GM12878 (cell line): ENCODE results near the gene CCNY. TPM values are rescaled to one million over a fixed set of nuclear protein-coding genes. Genes with fewer than 3 reads are reported as not detected.

Experiments used
- ATAC-seq: fragments of 200-7000 bp; cut with Tn5 transposase; 3 replicates; pipeline ENCODE4 v1.9.1; 2020; ENCODE audit warnings: mild to moderate bottlenecking, moderate library complexity
- BruUV-seq: library from RNA; stranded (reverse); fragments of 400-500 nt; replicated peaks from 2 replicates; lab custom pipeline; 2021; lab: Mats Ljungman, UMichigan
- CTCF ChIA-PET: fragments of 300-600 bp; sonication (Branson Sonifier 250); formaldehyde crosslinking; extraction: SDS; loops from one replicate; lab custom pipeline; 2021; ENCODE audit warnings: inconsistent platforms; lab: Yijun Ruan, JAX
- POLR2A ChIA-PET: fragments of 350-600 bp; formaldehyde crosslinking; extraction: SDS; loops from one replicate; lab custom pipeline; 2021; ENCODE audit warnings: inconsistent platforms; lab: Charles Lee
- RAD21 ChIA-PET: fragments of 300-600 bp; sonication (Branson Sonifier 250); formaldehyde crosslinking; loops from one replicate; lab custom pipeline; 2023; ENCODE audit warnings: antibody characterized with exemption; ENCODE audit not compliant: unreplicated experiment; lab: Charles Lee
- SMC1A ChIA-PET: fragments of 300-600 bp; sonication (Branson Sonifier 250); formaldehyde crosslinking; loops from one replicate; lab custom pipeline; 2023; ENCODE audit not compliant: unreplicated experiment, uncharacterized antibody; lab: Charles Lee
- DNase-seq: peaks from one replicate; pipeline ENCODE4 v3.0.0-alpha.2; 2011; ENCODE audit warnings: low read depth, low spot score
- FAIRE-seq: peaks from 3 replicates; lab custom pipeline; 2011; peaks lifted over from hg19 to GRCh38; lab: Jason Lieb, UNC
- H2AFZ ChIP-seq: 2 replicates; pipeline ENCODE4 v1.6.0; 2011; ENCODE audit warnings: low read depth, low read length, control low read depth; ENCODE audit not compliant: control insufficient read depth
- H3K27ac ChIP-seq: 2 replicates; pipeline ENCODE4 v1.5.1; 2011; ENCODE audit warnings: control low read depth; ENCODE audit not compliant: control insufficient read depth, insufficient read depth
- H3K27me3 ChIP-seq, 2 experiments: replicated peaks in 1 of 2; 2 replicates each; pipeline versions ENCODE4 v1.6.0 to v1.6.1; 2011; ENCODE audit warnings: low read length in 1 of 2; ENCODE audit not compliant: control insufficient read depth in 2 of 2, insufficient read depth in 2 of 2
- H3K36me3 ChIP-seq, 2 experiments: 2 replicates each; pipeline ENCODE4 v1.5.1; 2011; ENCODE audit warnings: low read length in 1 of 2; ENCODE audit not compliant: control insufficient read depth in 2 of 2, insufficient read depth in 2 of 2
- H3K4me1 ChIP-seq: 2 replicates; pipeline ENCODE4 v1.6.1; 2011; ENCODE audit warnings: mild to moderate bottlenecking, low read length, moderate library complexity, mixed read lengths; ENCODE audit not compliant: control insufficient read depth, insufficient read depth
- H3K4me2 ChIP-seq: 2 replicates; pipeline ENCODE4 v1.6.0; 2011; ENCODE audit warnings: control low read depth; ENCODE audit not compliant: control insufficient read depth, insufficient read depth
- H3K4me3 ChIP-seq: fragments of 200-600 bp; sonication (generic); 2 replicates; pipeline ENCODE4 v1.5.1; 2016
- H3K79me2 ChIP-seq: 2 replicates; pipeline ENCODE4 v1.6.0; 2011; ENCODE audit warnings: low read length; ENCODE audit not compliant: control insufficient read depth, insufficient read depth
- H3K9ac ChIP-seq: 2 replicates; pipeline ENCODE4 v1.8.0; 2011; ENCODE audit warnings: low read length, control low read depth, mixed read lengths; ENCODE audit not compliant: control insufficient read depth, insufficient read depth
- H3K9me3 ChIP-seq: replicated peaks from 3 replicates; pipeline ENCODE4 v1.5.1; 2011; ENCODE audit warnings: mild to moderate bottlenecking, low read length; ENCODE audit not compliant: control insufficient read depth, insufficient read depth
- H4K20me1 ChIP-seq: 2 replicates; pipeline ENCODE4 v1.6.0; 2011; ENCODE audit not compliant: control insufficient read depth, insufficient read depth
- KLF5 ChIP-seq: fragments of 450-650 bp; IDR thresholded peaks from 2 replicates; pipeline ENCODE4 v1.6.1; 2014; ENCODE audit warnings: mild to moderate bottlenecking; ENCODE audit not compliant: partially characterized antibody
- PAX5 ChIP-seq: IDR thresholded peaks from 2 replicates; pipeline ENCODE4 v1.6.1; 2011; ENCODE audit warnings: low read depth, low read length, borderline replicate concordance
- WGBS: methylation state at CpG from one replicate; pipeline ENCODE4 v1.1.6; 2016; ENCODE audit warnings: low lambda C conversion rate; ENCODE audit not compliant: insufficient replicate concordance, insufficient coverage; ENCODE audit errors: missing lambda C conversion rate; 5-methylcytosine and 5-hydroxymethylcytosine counted together
- in situ Hi-C: fragments of 300-500 bp; cut with MboI; formaldehyde crosslinking; loops from 9 replicates; pipeline ENCODE4 v1.14.3; 2018; ENCODE audit warnings: mixed read lengths
- intact Hi-C: fragments of 100-400 bp; cut with micrococcal nuclease; formaldehyde crosslinking; loops from one replicate; pipeline ENCODE4 v1.14.2; 2022; ENCODE audit not compliant: unreplicated experiment
- polyA plus RNA-seq, 11 experiments: library from polyadenylated mRNA; depleted of rRNA in 4 of 11; unstranded in 6 of 11; stranded (reverse) in 5 of 11; fragments of >200 nt; fragmentation: Nextera tagmentation in 4 of 11; fragmentation: Illumina TruSeq in 1 of 11; extraction: Ambion mirVana in 4 of 11; extraction: Trizol in 1 of 11; gene quantifications; 1 replicate in 1 of 11; 2 replicates in 10 of 11; pipeline versions ENCODE4 v1.2.1 to v1.2.3, GENCODE V29; 2011 to 2016; ENCODE audit warnings: inconsistent platforms in 2 of 11, missing spikeins in 2 of 11, low read depth in 1 of 11
- total RNA-seq, 4 experiments: library from RNA; depleted of rRNA in 3 of 4; stranded (reverse); fragments of >200 nt in 3 of 4; fragmentation: Illumina TruSeq in 1 of 4; extraction: Trizol in 1 of 4; gene quantifications; 2 replicates each; pipeline versions ENCODE4 v1.2.1 to v1.2.3, GENCODE V29; 2013 to 2021
- TF ChIP-seq, protein P1 (sequence below), 3 experiments: IDR thresholded peaks in 2 of 3; conservative IDR thresholded peaks in 1 of 3; 2 replicates each; pipeline ENCODE4 v1.5.1; 2011; ENCODE audit warnings: low read depth in 3 of 3, low read length in 3 of 3, mild to moderate bottlenecking in 3 of 3, control low read depth in 2 of 3, moderate library complexity in 2 of 3, inconsistent platforms in 1 of 3, mixed read lengths in 1 of 3; ENCODE audit not compliant: control insufficient read depth in 2 of 3, insufficient read depth in 1 of 3; ENCODE audit errors: extremely low read depth in 1 of 3

CCNY gene
- total and polyA plus RNA-seq, 10 of the 15 experiments (the other 5 are each of a cell fraction or from before 2014, with no cell fraction given), result 3.6 to 50.0 (median 26.1) TPM

DNA sequence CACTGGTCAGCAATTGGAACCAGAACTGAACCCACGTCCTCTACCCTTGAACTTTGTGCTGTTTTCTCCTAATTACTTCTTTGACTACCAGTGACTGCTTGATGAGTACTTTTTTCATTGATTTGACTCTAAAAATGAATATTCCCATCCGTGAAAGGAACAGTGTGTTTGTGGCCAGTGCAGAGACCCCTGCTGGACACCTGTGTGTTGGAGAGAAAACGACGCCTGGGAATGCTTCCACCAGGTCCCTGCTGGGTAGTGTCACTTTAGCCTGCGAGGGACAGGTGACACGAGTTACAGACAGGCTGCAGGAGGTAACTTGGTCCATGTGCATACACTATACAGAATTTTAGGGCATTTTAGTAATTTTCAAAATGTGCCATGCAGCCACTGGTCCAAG lies 262.1 kb downstream of the CCNY start (continued):
- TF ChIP-seq PAX5, result no peak

DNA sequence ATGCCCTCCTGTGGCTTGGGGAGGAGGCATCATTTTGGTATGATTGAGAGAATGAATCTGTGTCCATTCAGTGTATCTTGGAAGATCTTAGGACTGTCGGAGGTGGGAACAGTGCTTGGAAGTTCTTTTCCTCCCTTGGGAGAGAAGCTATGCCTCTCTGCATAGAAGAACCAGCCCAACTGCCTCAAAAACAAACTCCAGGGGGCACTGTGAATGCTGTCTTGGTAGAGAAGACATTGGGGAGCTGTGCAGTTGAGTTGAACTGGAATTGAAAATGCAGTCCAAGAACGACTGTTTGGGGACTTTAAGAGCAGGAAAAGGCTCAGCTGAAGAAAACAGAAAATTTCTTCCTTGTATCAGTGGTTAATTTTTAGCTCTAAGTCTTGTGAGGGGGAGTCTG lies 263.9 kb downstream of the CCNY start:
- TF ChIP-seq, protein P1, sequence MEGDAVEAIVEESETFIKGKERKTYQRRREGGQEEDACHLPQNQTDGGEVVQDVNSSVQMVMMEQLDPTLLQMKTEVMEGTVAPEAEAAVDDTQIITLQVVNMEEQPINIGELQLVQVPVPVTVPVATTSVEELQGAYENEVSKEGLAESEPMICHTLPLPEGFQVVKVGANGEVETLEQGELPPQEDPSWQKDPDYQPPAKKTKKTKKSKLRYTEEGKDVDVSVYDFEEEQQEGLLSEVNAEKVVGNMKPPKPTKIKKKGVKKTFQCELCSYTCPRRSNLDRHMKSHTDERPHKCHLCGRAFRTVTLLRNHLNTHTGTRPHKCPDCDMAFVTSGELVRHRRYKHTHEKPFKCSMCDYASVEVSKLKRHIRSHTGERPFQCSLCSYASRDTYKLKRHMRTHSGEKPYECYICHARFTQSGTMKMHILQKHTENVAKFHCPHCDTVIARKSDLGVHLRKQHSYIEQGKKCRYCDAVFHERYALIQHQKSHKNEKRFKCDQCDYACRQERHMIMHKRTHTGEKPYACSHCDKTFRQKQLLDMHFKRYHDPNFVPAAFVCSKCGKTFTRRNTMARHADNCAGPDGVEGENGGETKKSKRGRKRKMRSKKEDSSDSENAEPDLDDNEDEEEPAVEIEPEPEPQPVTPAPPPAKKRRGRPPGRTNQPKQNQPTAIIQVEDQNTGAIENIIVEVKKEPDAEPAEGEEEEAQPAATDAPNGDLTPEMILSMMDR (IDR thresholded peaks at IDR 0.05 in 2 of 3, conservative IDR thresholded peaks at IDR 0.05 in 1 of 3; ENCODE audit: control insufficient read depth in 2 of 3, extremely low read depth in 1 of 3, insufficient read depth in 1 of 3, low read depth in 3 of 3, low read length in 3 of 3), result 0 out of 6 replicates have a peak, but pooled peaks of 1 of the 3 experiments have one; percentile 11
- no peak for TF ChIP-seq KLF5
- TF ChIP-seq, all 136 proteins: peak for 1
- FAIRE-seq, result no peak
- ChIA-PET POLR2A (no interaction called here), RAD21 (interaction anchor here (0.7 to 1.3 kb wide), 2 partner anchors 37 to 149 kb away, joined by 3 read pairs; no protein-coding TSS in a partner anchor), CTCF (interaction anchor here (1.3 to 1.6 kb wide), 3 partner anchors 17 to 1281 kb away, joined by 3 read pairs; no protein-coding TSS in a partner anchor), SMC1A (interaction anchor here (1.5 kb wide), 1 partner anchor 36 kb away, joined by 3 read pairs; no protein-coding TSS in a partner anchor)
- H3K4me2 ChIP-seq, result no peak overlapping the region
- H3K4me3 ChIP-seq, result no peak overlapping the region
- no peaks in the 10 kb centered on the region for H3K4me1 ChIP-seq
- no peak overlapping the region for H3K27ac ChIP-seq
- H3K9ac ChIP-seq, result no peak overlapping the region
- peaks cover 0 to 7% of the 10 kb centered on the region in 2 experiments; a peak in 2 of 4 replicates for H3K27me3 ChIP-seq
- no peaks in the 10 kb centered on the region for H3K79me2 ChIP-seq
- no peaks in the 10 kb centered on the region for H3K36me3 ChIP-seq
- no peaks in the 10 kb centered on the region for H4K20me1 ChIP-seq
- intact Hi-C loops (no loop called here), in situ Hi-C loops (no loop called here)
- no peak for ATAC-seq
- WGBS, result 0% methylated on average over 2 of the region's 2 CpGs
- no TSS peak for BruUV-seq
- no peak for DNase-seq
- no peak overlapping the region for H2AFZ ChIP-seq
- H3K9me3 ChIP-seq, result no peaks in the 10 kb centered on the region; the same call in 2 of the 3 replicates
